H9 (cell line): Measurements from ENCODE around the gene MCM3. TPM values are rescaled to one million over a fixed set of nuclear protein-coding genes. Genes with fewer than 3 reads are reported as not detected.

ENCODE experiments used
- DNase-seq: peaks from one replicate; pipeline ENCODE4 v3.0.0-alpha.2; 2017
- H2AFZ ChIP-seq: one replicate; pipeline ENCODE4 v1.6.1; 2013; ENCODE audit warnings: mild to moderate bottlenecking, low read length, control low read depth, moderate library complexity
- H2AK5ac ChIP-seq: 2 replicates; pipeline ENCODE4 v1.6.1; 2013; ENCODE audit warnings: low read length, control low read depth, mixed read lengths; ENCODE audit not compliant: insufficient read length
- H2BK120ac ChIP-seq: one replicate; pipeline ENCODE4 v1.6.1; 2013; ENCODE audit warnings: low read depth, mild to moderate bottlenecking, low read length, control low read depth, inconsistent platforms; ENCODE audit not compliant: poor library complexity, severe bottlenecking
- H2BK12ac ChIP-seq: 2 replicates; pipeline ENCODE4 v1.6.1; 2013; ENCODE audit warnings: low read length, control low read depth, mixed read lengths, low read depth; ENCODE audit not compliant: insufficient read length
- H2BK15ac ChIP-seq: 2 replicates; pipeline ENCODE4 v1.6.1; 2013; ENCODE audit warnings: low read depth, low read length, control low read depth
- H2BK20ac ChIP-seq: one replicate; pipeline ENCODE4 v1.6.1; 2013; ENCODE audit warnings: low read depth, mild to moderate bottlenecking, low read length, control low read depth, inconsistent platforms; ENCODE audit not compliant: poor library complexity, severe bottlenecking
- H2BK5ac ChIP-seq: 2 replicates; pipeline ENCODE4 v1.6.1; 2013; ENCODE audit warnings: low read length, control low read depth, mixed read lengths; ENCODE audit not compliant: insufficient read length
- H3K14ac ChIP-seq: 2 replicates; pipeline ENCODE4 v1.6.1; 2013; ENCODE audit warnings: low read length, control low read depth; ENCODE audit not compliant: insufficient read depth
- H3K18ac ChIP-seq: 2 replicates; pipeline ENCODE4 v1.6.1; 2013; ENCODE audit warnings: low read depth, mild to moderate bottlenecking, mixed read lengths, low read length, control low read depth; ENCODE audit not compliant: insufficient read length
- H3K23ac ChIP-seq: 2 replicates; pipeline ENCODE4 v1.6.1; 2013; ENCODE audit warnings: low read length, control low read depth, mixed read lengths, low read depth; ENCODE audit not compliant: insufficient read length
- H3K23me2 ChIP-seq: 2 replicates; pipeline ENCODE4 v1.6.1; 2013; ENCODE audit warnings: low read depth, mild to moderate bottlenecking, mixed read lengths, low read length, control low read depth; ENCODE audit not compliant: insufficient read length, poor library complexity, severe bottlenecking
- H3K27ac ChIP-seq: 2 replicates; pipeline ENCODE4 v1.5.1; 2013; ENCODE audit warnings: low read length, control low read depth, mixed read lengths, low read depth; ENCODE audit not compliant: insufficient read length
- H3K27me3 ChIP-seq: 2 replicates; pipeline ENCODE4 v1.6.1; 2013; ENCODE audit warnings: low read length, control low read depth, inconsistent platforms; ENCODE audit not compliant: insufficient read depth
- H3K4ac ChIP-seq: 2 replicates; pipeline ENCODE4 v1.6.1; 2013; ENCODE audit warnings: low read depth, mild to moderate bottlenecking, control low read depth, inconsistent platforms, low read length, moderate library complexity
- H3K4me1 ChIP-seq: 2 replicates; pipeline ENCODE4 v1.6.1; 2013; ENCODE audit warnings: low read length, control low read depth, inconsistent platforms; ENCODE audit not compliant: insufficient read depth
- H3K4me2 ChIP-seq: 2 replicates; pipeline ENCODE4 v1.6.1; 2013; ENCODE audit warnings: low read length, control low read depth, mixed read lengths; ENCODE audit not compliant: insufficient read length, insufficient read depth
- H3K56ac ChIP-seq: 2 replicates; pipeline ENCODE4 v1.6.1; 2013; ENCODE audit warnings: low read depth, mild to moderate bottlenecking, mixed read lengths, low read length, control low read depth; ENCODE audit not compliant: insufficient read length
- H3K79me1 ChIP-seq: 2 replicates; pipeline ENCODE4 v1.6.1; 2013; ENCODE audit warnings: low read depth, mild to moderate bottlenecking, moderate library complexity, low read length, control low read depth, inconsistent platforms; ENCODE audit not compliant: insufficient read depth, poor library complexity, severe bottlenecking
- H3K79me2 ChIP-seq: 2 replicates; pipeline ENCODE4 v1.6.1; 2013; ENCODE audit warnings: low read length, control low read depth, inconsistent platforms; ENCODE audit not compliant: insufficient read depth
- H3K9ac ChIP-seq: 2 replicates; pipeline ENCODE4 v1.6.1; 2013; ENCODE audit warnings: low read length, control low read depth, mixed read lengths; ENCODE audit not compliant: insufficient read length; ENCODE audit errors: extremely low read depth
- H3K9me3 ChIP-seq: one replicate; pipeline ENCODE4 v1.6.1; 2013; ENCODE audit warnings: low read depth, low read length, inconsistent platforms; ENCODE audit not compliant: control insufficient read depth
- H3T11ph ChIP-seq: one replicate; pipeline ENCODE4 v1.6.1; 2013; ENCODE audit warnings: mild to moderate bottlenecking, low read length, control low read depth, inconsistent platforms
- H4K20me1 ChIP-seq: one replicate; pipeline ENCODE4 v1.6.1; 2013; ENCODE audit not compliant: control insufficient read depth, insufficient read length, insufficient read depth
- H4K5ac ChIP-seq: 2 replicates; pipeline ENCODE4 v1.6.1; 2013; ENCODE audit warnings: low read depth, mild to moderate bottlenecking, mixed read lengths, low read length, control low read depth; ENCODE audit not compliant: insufficient read length
- H4K8ac ChIP-seq: replicated peaks from 2 replicates; pipeline ENCODE4 v1.6.1; 2013; ENCODE audit warnings: low read length, control low read depth, mixed read lengths, low read depth; ENCODE audit not compliant: insufficient read length
- H4K91ac ChIP-seq: 2 replicates; pipeline ENCODE4 v1.6.1; 2013; ENCODE audit warnings: low read depth, mild to moderate bottlenecking, moderate library complexity, mixed read lengths, low read length, control low read depth; ENCODE audit not compliant: insufficient read length
- H3K27ac Mint-ChIP-seq, 3 experiments: 2 replicates in 2 of 3; 3 replicates in 1 of 3; pipeline ENCODE4 v1.8.0; 2020 to 2021; ENCODE audit warnings: mixed read lengths in 3 of 3, mild to moderate bottlenecking in 1 of 3, moderate library complexity in 1 of 3
- H3K27me3 Mint-ChIP-seq: 2 replicates; pipeline ENCODE4 v1.8.0; 2021; ENCODE audit warnings: low read depth, mild to moderate bottlenecking, moderate library complexity, mixed read lengths
- H3K36me3 Mint-ChIP-seq, 3 experiments: 2 replicates in 2 of 3; 3 replicates in 1 of 3; pipeline ENCODE4 v1.8.0; 2020 to 2021; ENCODE audit warnings: low read depth in 3 of 3, mixed read lengths in 3 of 3; ENCODE audit not compliant: insufficient read depth in 1 of 3
- H3K4me1 Mint-ChIP-seq, 2 experiments: 2 replicates each; pipeline ENCODE4 v1.8.0; 2020; ENCODE audit warnings: mixed read lengths in 2 of 2
- H3K4me3 Mint-ChIP-seq, 2 experiments: 2 replicates in 1 of 2; 3 replicates in 1 of 2; pipeline ENCODE4 v1.8.0; 2020 to 2021; ENCODE audit warnings: mild to moderate bottlenecking in 2 of 2, mixed read lengths in 2 of 2, moderate library complexity in 1 of 2
- H3K9me3 Mint-ChIP-seq, 2 experiments: 2 replicates in 1 of 2; 3 replicates in 1 of 2; pipeline ENCODE4 v1.8.0; 2020; ENCODE audit warnings: mild to moderate bottlenecking in 2 of 2, mixed read lengths in 2 of 2, moderate library complexity in 1 of 2
- WGBS: extraction: QIAGEN DNeasy Blood & Tissue Kit; methylation state at CpG from one replicate; pipeline ENCODE4 v1.1.7; 2013; ENCODE audit warnings: missing lambda C conversion rate, low lambda C conversion rate, mixed read lengths; ENCODE audit not compliant: insufficient read length; ENCODE audit errors: extremely low coverage; 5-methylcytosine and 5-hydroxymethylcytosine counted together
- total RNA-seq: library from RNA; stranded (reverse); gene quantifications from 2 replicates; pipeline ENCODE4 v1.2.1, GENCODE V29; 2021
- TF ChIP-seq, protein P1 (sequence below): fragments of 200-600 bp; sonication (generic); conservative IDR thresholded peaks from 3 replicates; pipeline ENCODE4 v1.8.0; 2021; ENCODE audit warnings: antibody characterized with exemption, mild to moderate bottlenecking

MCM3 gene
- total RNA-seq, 1 experiment from 2014 or later = 252 TPM

DNA sequence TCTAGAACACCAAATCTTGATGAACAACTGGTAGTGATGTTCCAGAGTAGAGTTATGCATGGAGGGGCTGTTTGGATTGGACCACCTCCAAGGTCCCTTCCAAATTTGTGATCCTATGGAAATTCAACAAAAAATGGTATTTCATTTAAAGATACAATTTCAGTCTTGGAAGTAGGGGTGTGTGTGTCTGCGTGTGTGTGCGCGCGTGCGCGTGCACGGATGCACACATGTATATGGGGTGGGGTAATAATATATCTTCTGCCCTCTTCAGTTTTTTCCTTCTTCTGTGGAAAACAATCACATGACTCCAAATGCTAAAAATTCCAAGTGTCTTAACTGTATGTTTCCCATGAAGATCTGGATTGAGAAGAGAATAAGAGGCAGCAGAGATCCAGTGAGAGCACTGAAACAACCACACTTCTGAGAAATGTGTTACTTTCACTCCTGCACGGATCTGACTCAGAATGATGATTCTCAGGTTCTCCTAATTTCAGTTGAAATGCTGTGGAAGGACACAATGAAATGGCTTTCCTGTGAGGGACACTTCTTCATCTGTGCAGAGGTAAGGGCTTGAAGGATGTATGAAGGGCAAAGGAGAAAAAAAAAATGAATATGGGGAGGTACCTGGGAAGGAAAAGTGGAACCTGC is 29.7 kb downstream of the MCM3 start:
- no peak overlapping the region for H4K8ac ChIP-seq
- no peak overlapping the region for H3K9ac ChIP-seq
- no peaks in the 10 kb centered on the region for H3K79me1 ChIP-seq
- H2AK5ac ChIP-seq = no peak overlapping the region
- H3K23ac ChIP-seq = no peak overlapping the region
- H3K27me3 ChIP-seq = no peaks in the 10 kb centered on the region
- peaks cover 5 to 15% of the 10 kb centered on the region in 2 experiments; a peak in 3 of 5 replicates for H3K9me3 Mint-ChIP-seq
- H3K4me2 ChIP-seq = no peak overlapping the region
- no peaks in the 10 kb centered on the region for H3K4me1 ChIP-seq
- H3K4ac ChIP-seq = no peak overlapping the region
- no peak overlapping the region for H2AFZ ChIP-seq
- H4K5ac ChIP-seq = no peak overlapping the region
- no peaks in the 10 kb centered on the region for H3K23me2 ChIP-seq
- no peaks in the 10 kb centered on the region; a peak in 1 of 7 replicates for H3K36me3 Mint-ChIP-seq
- 0 out of 2 replicates have a peak, but pooled peaks cover 2% of the 10 kb centered on the region for H3K27me3 Mint-ChIP-seq
- no peak overlapping the region for H3T11ph ChIP-seq
- H3K56ac ChIP-seq = no peak overlapping the region
- H3K14ac ChIP-seq = no peak overlapping the region
- no peak overlapping the region for H2BK5ac ChIP-seq
- TF ChIP-seq, protein P1, sequence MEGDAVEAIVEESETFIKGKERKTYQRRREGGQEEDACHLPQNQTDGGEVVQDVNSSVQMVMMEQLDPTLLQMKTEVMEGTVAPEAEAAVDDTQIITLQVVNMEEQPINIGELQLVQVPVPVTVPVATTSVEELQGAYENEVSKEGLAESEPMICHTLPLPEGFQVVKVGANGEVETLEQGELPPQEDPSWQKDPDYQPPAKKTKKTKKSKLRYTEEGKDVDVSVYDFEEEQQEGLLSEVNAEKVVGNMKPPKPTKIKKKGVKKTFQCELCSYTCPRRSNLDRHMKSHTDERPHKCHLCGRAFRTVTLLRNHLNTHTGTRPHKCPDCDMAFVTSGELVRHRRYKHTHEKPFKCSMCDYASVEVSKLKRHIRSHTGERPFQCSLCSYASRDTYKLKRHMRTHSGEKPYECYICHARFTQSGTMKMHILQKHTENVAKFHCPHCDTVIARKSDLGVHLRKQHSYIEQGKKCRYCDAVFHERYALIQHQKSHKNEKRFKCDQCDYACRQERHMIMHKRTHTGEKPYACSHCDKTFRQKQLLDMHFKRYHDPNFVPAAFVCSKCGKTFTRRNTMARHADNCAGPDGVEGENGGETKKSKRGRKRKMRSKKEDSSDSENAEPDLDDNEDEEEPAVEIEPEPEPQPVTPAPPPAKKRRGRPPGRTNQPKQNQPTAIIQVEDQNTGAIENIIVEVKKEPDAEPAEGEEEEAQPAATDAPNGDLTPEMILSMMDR = no peak
- 0 out of 4 replicates have a peak, but pooled peaks cover 0 to 2% of the 10 kb centered on the region in 2 experiments for H3K4me1 Mint-ChIP-seq
- no peak overlapping the region for H3K4me3 Mint-ChIP-seq
- H2BK20ac ChIP-seq = no peak overlapping the region
- no peak overlapping the region for H3K27ac ChIP-seq
- no peaks in the 10 kb centered on the region for H4K20me1 ChIP-seq
- H4K91ac ChIP-seq = no peak overlapping the region
- no peak overlapping the region for H3K18ac ChIP-seq
- DNase-seq = no peak
- WGBS = no CpG with 5 or more reads among the region's 8 CpGs
- H3K79me2 ChIP-seq = no peaks in the 10 kb centered on the region
- H2BK12ac ChIP-seq = no peak overlapping the region
- H2BK120ac ChIP-seq = no peak overlapping the region
- no peak overlapping the region for H2BK15ac ChIP-seq
- no peak overlapping the region; a peak in 1 of 7 replicates for H3K27ac Mint-ChIP-seq
- H3K9me3 ChIP-seq = no peaks in the 10 kb centered on the region
